MM.1S (cell line): Measurements from ENCODE around the gene PHLDB3.
"Not testable (repeated sequence)": the region's sequence is repeated elsewhere in the genome, so short reads cannot be mapped to it uniquely, and the experiment has no call there.

ENCODE experiments used
- DNase-seq: peaks from one replicate; pipeline ENCODE4 v3.0.0-alpha.2; 2015
- H2AFZ ChIP-seq: fragments of 300-600 bp; sonication (generic); 2 replicates; pipeline ENCODE4 v1.6.0; 2016; ENCODE audit warnings: antibody characterized with exemption, low read length
- H3F3A ChIP-seq: fragments of 300-600 bp; sonication (generic); 2 replicates; pipeline ENCODE4 v1.6.1; 2016; ENCODE audit warnings: mild to moderate bottlenecking, antibody characterized with exemption, low read length, moderate library complexity, mixed read lengths; ENCODE audit not compliant: insufficient read depth
- H3K27ac ChIP-seq: fragments of 300-600 bp; sonication (generic); 2 replicates; pipeline ENCODE4 v1.5.1; 2016; ENCODE audit warnings: mild to moderate bottlenecking, low read length
- H3K27me3 ChIP-seq: fragments of 300-600 bp; sonication (generic); replicated peaks from 2 replicates; pipeline ENCODE4 v1.6.0; 2016; ENCODE audit warnings: low read length; ENCODE audit not compliant: insufficient read depth
- H3K36me3 ChIP-seq: fragments of 300-600 bp; sonication (generic); replicated peaks from 2 replicates; pipeline ENCODE4 v1.6.1; 2016; ENCODE audit warnings: mild to moderate bottlenecking, low read length, mixed read lengths; ENCODE audit not compliant: insufficient read depth
- H3K4me1 ChIP-seq: fragments of 300-600 bp; sonication (generic); 2 replicates; pipeline ENCODE4 v1.6.1; 2016; ENCODE audit warnings: low read length, mixed read lengths
- H3K4me2 ChIP-seq: fragments of 300-600 bp; sonication (generic); 2 replicates; pipeline ENCODE4 v1.6.0; 2016; ENCODE audit warnings: low read depth, low read length
- H3K4me3 ChIP-seq: fragments of 300-600 bp; sonication (generic); 2 replicates; pipeline ENCODE4 v1.5.1; 2016; ENCODE audit warnings: low read length, mixed read lengths
- H3K79me2 ChIP-seq: fragments of 300-600 bp; sonication (generic); 2 replicates; pipeline ENCODE4 v1.6.1; 2016; ENCODE audit warnings: mixed run types, low read length, mixed read lengths
- H3K9ac ChIP-seq: fragments of 300-600 bp; sonication (generic); 2 replicates; pipeline ENCODE4 v1.6.1; 2016; ENCODE audit warnings: low read length, mixed read lengths
- H3K9me2 ChIP-seq: fragments of 300-600 bp; sonication (generic); replicated peaks from 2 replicates; pipeline ENCODE4 v1.6.1; 2016; ENCODE audit warnings: mild to moderate bottlenecking, low read length, mixed read lengths; ENCODE audit not compliant: insufficient read depth
- H3K9me3 ChIP-seq: fragments of 300-600 bp; sonication (generic); replicated peaks from 2 replicates; pipeline ENCODE4 v1.6.1; 2016; ENCODE audit warnings: mild to moderate bottlenecking, low read length, mixed read lengths; ENCODE audit not compliant: insufficient read depth
- H4K20me1 ChIP-seq: fragments of 300-600 bp; sonication (generic); 2 replicates; pipeline ENCODE4 v1.6.1; 2016; ENCODE audit warnings: mild to moderate bottlenecking, low read length, moderate library complexity, mixed read lengths; ENCODE audit not compliant: insufficient read depth
- EZH2 ChIP-seq: fragments of 300-600 bp; sonication (generic); optimal IDR thresholded peaks from 2 replicates; pipeline ENCODE3; 2017; ENCODE audit warnings: low read depth, mild to moderate bottlenecking, antibody characterized with exemption, low read length, mixed read lengths
- EZH2phosphoT487 ChIP-seq: fragments of 300-600 bp; sonication (generic); IDR thresholded peaks from 2 replicates; pipeline ENCODE4 v1.6.1; 2018; ENCODE audit warnings: antibody characterized with exemption, low read length
- TF ChIP-seq, protein P1 (sequence below): fragments of 300-600 bp; sonication (generic); IDR thresholded peaks from 2 replicates; pipeline ENCODE4 v1.5.1; 2016; ENCODE audit warnings: antibody characterized with exemption, low read length, mixed read lengths

PHLDB3 gene

DNA sequence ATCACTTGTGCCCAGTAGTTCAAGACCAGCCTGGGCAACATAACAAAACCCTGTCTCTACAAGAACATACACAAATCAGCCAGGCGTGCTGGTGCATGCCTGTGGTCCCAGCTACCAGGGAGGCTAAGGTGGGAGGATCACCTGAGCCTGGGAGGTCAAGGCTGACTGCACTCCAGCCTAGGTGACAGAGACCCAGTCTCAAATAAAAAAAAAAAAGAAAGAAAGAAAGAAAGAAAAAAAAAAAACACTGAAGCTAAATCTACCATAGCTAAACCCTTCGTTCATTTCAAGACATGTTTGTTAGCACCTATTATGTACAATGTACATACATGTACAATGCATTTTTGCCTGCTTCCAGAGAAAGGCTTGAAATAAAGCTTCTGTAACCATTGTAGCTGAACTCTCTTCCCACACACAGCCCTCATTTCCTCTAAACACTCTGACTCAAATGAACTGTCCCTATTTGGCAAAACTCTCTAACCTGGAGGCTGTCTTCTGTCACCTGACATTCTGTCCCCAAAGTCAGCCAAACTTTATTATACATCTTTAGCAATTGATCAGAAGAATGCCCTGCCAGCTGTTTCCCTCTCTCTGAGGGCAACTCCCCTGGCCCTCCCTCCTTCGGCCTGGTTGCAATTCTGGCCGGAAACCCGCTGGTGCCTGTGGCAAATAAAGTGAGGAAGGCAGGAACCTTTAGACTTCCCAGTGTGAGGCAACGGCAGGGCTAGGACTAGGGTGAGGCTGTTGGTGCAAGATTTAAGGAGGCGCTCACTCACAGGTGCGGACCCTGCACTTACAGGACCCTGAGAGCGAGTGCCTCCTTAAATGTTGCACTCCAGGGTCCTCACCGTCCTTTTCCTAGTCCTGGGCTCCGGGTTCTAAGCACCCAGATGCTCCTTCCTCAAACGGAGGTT, 20.6 kb upstream of the PHLDB3 start:
- Histone ChIP-seq H3K4me3 (peak overlapping the region; percentile 98), H3K4me2 (peak overlapping the region; percentile 98), H3K4me1 (peaks cover 12% of the 10 kb centered on the region), H3K9ac (peak overlapping the region; percentile 68; the same call in 1 of the 2 replicates), H3F3A (peaks cover 14% of the 10 kb centered on the region), H4K20me1 (no peaks in the 10 kb centered on the region), H2AFZ (peak overlapping the region; percentile 98; the same call in 1 of the 2 replicates), H3K9me3 (no peaks in the 10 kb centered on the region), H3K27ac (peak overlapping the region; percentile 1; the same call in 1 of the 2 replicates), H3K79me2 (peaks cover 5% of the 10 kb centered on the region; the same call in 1 of the 2 replicates), H3K9me2 (no peaks in the 10 kb centered on the region), H3K36me3 (no peaks in the 10 kb centered on the region), H3K27me3 (no peaks in the 10 kb centered on the region)
- no peak for DNase-seq
- TF ChIP-seq EZH2: no peak
- TF ChIP-seq EZH2phosphoT487: no peak
- TF ChIP-seq, protein P1, sequence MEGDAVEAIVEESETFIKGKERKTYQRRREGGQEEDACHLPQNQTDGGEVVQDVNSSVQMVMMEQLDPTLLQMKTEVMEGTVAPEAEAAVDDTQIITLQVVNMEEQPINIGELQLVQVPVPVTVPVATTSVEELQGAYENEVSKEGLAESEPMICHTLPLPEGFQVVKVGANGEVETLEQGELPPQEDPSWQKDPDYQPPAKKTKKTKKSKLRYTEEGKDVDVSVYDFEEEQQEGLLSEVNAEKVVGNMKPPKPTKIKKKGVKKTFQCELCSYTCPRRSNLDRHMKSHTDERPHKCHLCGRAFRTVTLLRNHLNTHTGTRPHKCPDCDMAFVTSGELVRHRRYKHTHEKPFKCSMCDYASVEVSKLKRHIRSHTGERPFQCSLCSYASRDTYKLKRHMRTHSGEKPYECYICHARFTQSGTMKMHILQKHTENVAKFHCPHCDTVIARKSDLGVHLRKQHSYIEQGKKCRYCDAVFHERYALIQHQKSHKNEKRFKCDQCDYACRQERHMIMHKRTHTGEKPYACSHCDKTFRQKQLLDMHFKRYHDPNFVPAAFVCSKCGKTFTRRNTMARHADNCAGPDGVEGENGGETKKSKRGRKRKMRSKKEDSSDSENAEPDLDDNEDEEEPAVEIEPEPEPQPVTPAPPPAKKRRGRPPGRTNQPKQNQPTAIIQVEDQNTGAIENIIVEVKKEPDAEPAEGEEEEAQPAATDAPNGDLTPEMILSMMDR: no peak

DNA sequence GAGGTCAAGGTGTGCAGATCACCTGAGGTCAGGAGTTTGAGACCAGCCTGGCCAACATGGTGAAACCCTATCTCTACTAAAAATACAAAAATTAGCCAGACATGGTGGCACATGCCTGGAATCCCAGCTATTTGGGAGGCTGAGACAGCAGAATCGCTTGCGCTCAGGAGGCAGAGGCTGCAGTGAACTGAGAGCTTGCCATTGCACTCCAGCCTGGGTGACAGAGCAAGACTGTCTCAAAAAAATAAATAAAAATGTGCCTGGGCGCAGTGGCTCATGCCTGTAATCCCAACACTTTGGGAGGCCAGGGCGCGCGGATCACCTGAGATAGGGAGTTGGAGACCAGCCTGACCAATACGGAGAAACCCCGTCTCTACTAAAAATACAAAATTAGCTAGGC, 19.1 kb upstream of the PHLDB3 start:
- H3K4me2 ChIP-seq, H3K27me3 ChIP-seq: not testable (repeated sequence)
- peaks cover 14% of the 10 kb centered on the region for H3F3A ChIP-seq

DNA sequence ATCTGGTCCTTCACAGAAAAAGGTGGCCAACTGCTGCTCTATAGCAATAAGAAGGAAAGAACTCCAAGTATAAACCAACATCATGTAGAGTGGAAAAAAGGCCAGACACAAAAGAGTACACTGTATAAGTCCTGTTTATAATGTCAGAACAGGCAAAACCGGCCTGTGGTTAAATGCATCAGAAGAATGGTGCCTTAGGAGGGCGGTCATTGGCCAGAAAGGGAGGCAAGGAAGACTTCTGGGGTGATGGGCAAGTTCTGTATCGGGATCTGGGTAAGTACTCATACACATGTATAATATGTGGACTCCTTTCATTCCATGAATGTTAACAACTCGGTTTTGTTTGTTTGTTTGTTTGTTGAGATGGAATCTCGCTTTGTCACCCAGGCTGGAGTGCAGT, 18.4 kb upstream of the PHLDB3 start:
- no peak overlapping the region for H3K4me2 ChIP-seq
- H3K27me3 ChIP-seq: no peaks in the 10 kb centered on the region
- no peak for DNase-seq
- H3K79me2 ChIP-seq: peaks cover 5% of the 10 kb centered on the region; the same call in 1 of the 2 replicates
- H2AFZ ChIP-seq: no peak overlapping the region
- H3K9me2 ChIP-seq: no peaks in the 10 kb centered on the region
- TF ChIP-seq EZH2: no peak
- no peak for TF ChIP-seq EZH2phosphoT487
- TF ChIP-seq, protein P1: no peak
- H3K4me3 ChIP-seq: no peak overlapping the region
- H3K27ac ChIP-seq: no peak overlapping the region
- H3K36me3 ChIP-seq: no peaks in the 10 kb centered on the region
- H3F3A ChIP-seq: peaks cover 14% of the 10 kb centered on the region
- no peaks in the 10 kb centered on the region for H4K20me1 ChIP-seq
- no peak overlapping the region for H3K9ac ChIP-seq
- H3K4me1 ChIP-seq: peaks cover 12% of the 10 kb centered on the region
- no peaks in the 10 kb centered on the region for H3K9me3 ChIP-seq

More for the DNA sequence above, 19.1 kb upstream of the PHLDB3 start:
- H2AFZ ChIP-seq, H3K9ac ChIP-seq, H3K4me3 ChIP-seq, H3K27ac ChIP-seq, H3K36me3 ChIP-seq, H3K9me2 ChIP-seq, H3K9me3 ChIP-seq, H3K79me2 ChIP-seq, DNase-seq, H4K20me1 ChIP-seq: not testable (repeated sequence)
- peaks cover 12% of the 10 kb centered on the region for H3K4me1 ChIP-seq
